Smooth muscle cell (in vitro differentiated cells): ENCODE measurements around the gene RMRP. TPM values are rescaled to one million over a fixed set of nuclear protein-coding genes. Genes with fewer than 3 reads are reported as not detected.
A peak's percentile ranks its signal among the peaks of the same experiment; 100 is the strongest.

Experiments used
- DNase-seq: peaks from one replicate; lab custom pipeline; 2025; ENCODE audit not compliant: unreplicated experiment; lab: John Stamatoyannopoulos, UW
- H2AFZ ChIP-seq: fragments of 200-600 bp; sonication (generic); 2 replicates; pipeline ENCODE4 v1.6.0; 2016; ENCODE audit warnings: antibody characterized with exemption, low read depth, mild to moderate bottlenecking
- H3F3A ChIP-seq: fragments of 200-600 bp; sonication (generic); 2 replicates; pipeline ENCODE4 v1.6.0; 2017; ENCODE audit warnings: antibody characterized with exemption, low read depth
- H3K27ac ChIP-seq: fragments of 200-600 bp; sonication (generic); 2 replicates; pipeline ENCODE4 v1.5.1; 2016; ENCODE audit warnings: low read depth, mild to moderate bottlenecking
- H3K27me3 ChIP-seq: fragments of 200-600 bp; sonication (generic); 2 replicates; pipeline ENCODE4 v1.6.1; 2016; ENCODE audit warnings: low read depth, mild to moderate bottlenecking
- H3K36me3 ChIP-seq: fragments of 200-600 bp; sonication (generic); 2 replicates; pipeline ENCODE4 v1.5.1; 2016; ENCODE audit warnings: low read depth
- H3K4me1 ChIP-seq: fragments of 200-600 bp; sonication (generic); 2 replicates; pipeline ENCODE4 v1.5.1; 2016; ENCODE audit warnings: low read depth
- H3K4me2 ChIP-seq: fragments of 200-600 bp; sonication (generic); 2 replicates; pipeline ENCODE4 v1.6.0; 2016; ENCODE audit warnings: mild to moderate bottlenecking
- H3K4me3 ChIP-seq: fragments of 200-600 bp; sonication (generic); 2 replicates; pipeline ENCODE4 v1.5.1; 2016; ENCODE audit warnings: mild to moderate bottlenecking
- H3K79me2 ChIP-seq: fragments of 200-600 bp; sonication (generic); 2 replicates; pipeline ENCODE4 v1.6.0; 2016; ENCODE audit warnings: low read depth, mild to moderate bottlenecking
- H3K9ac ChIP-seq: fragments of 200-600 bp; sonication (generic); 2 replicates; pipeline ENCODE4 v1.6.0; 2016; ENCODE audit warnings: low read depth
- H3K9me3 ChIP-seq: fragments of 200-600 bp; sonication (generic); replicated peaks from 2 replicates; pipeline ENCODE4 v1.5.1; 2016; ENCODE audit warnings: low read depth
- H4K20me1 ChIP-seq: fragments of 200-600 bp; sonication (generic); 2 replicates; pipeline ENCODE4 v1.6.0; 2016; ENCODE audit warnings: low read depth
- WGBS: methylation state at CpG from one replicate; pipeline ENCODE4 v1.1.7; 2016; ENCODE audit warnings: low lambda C conversion rate; 5-methylcytosine and 5-hydroxymethylcytosine counted together
- polyA plus RNA-seq: library from polyadenylated mRNA; unstranded; fragments of >200 nt; fragmentation: Nextera tagmentation; extraction: Ambion mirVana; gene quantifications from 2 replicates; pipeline ENCODE4 v1.2.1, GENCODE V29; 2016
- total RNA-seq: library from RNA; depleted of rRNA; stranded (reverse); fragments of >200 nt; gene quantifications from 2 replicates; pipeline ENCODE4 v1.2.3, GENCODE V29; 2014
- TF ChIP-seq, protein P1 (sequence below): fragments of 200-600 bp; sonication (generic); IDR thresholded peaks from 2 replicates; pipeline ENCODE4 v1.5.1; 2017; ENCODE audit warnings: borderline replicate concordance, mild to moderate bottlenecking, antibody characterized with exemption; ENCODE audit not compliant: insufficient read depth, poor library complexity, severe bottlenecking

The RMRP gene
- total and polyA plus RNA-seq, 2 experiments from 2014 or later = 10,156 TPM; not detected in 1

DNA sequence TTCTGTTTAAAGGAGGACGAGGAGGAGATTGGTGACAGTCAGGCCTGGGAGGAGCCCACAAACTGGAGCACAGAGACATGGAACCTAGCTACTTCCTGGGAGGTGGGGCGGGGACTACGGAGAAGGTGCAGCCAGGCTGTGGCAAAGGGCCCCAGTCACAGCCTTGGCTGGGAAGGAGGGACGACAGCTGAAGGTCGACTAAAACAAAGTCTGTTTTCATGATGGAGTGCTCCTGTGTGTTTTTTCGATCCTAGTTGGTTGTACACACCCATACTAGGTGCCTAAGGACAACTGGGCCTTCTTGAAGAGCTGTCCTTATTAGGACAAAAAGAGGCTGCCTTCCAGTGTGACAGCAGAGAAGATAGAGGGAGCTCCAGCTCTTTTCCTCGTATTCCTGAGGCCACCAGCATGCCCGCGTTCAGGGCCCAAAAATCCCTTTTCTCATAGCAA, 3.2 kb upstream of the RMRP start:
- no peak overlapping the region for H3K9ac ChIP-seq
- H3K9me3 ChIP-seq = no peaks in the 10 kb centered on the region
- peak overlapping the region; percentile 29 for H3K27ac ChIP-seq
- H3K4me1 ChIP-seq = peaks cover 15% of the 10 kb centered on the region
- H3F3A ChIP-seq = no peaks in the 10 kb centered on the region
- no peaks in the 10 kb centered on the region for H3K27me3 ChIP-seq
- no peaks in the 10 kb centered on the region for H3K36me3 ChIP-seq
- H3K4me3 ChIP-seq = no peak overlapping the region
- peaks cover 5% of the 10 kb centered on the region for H3K79me2 ChIP-seq
- H4K20me1 ChIP-seq = no peaks in the 10 kb centered on the region
- peak overlapping the region; percentile 35 for H3K4me2 ChIP-seq
- TF ChIP-seq, protein P1, sequence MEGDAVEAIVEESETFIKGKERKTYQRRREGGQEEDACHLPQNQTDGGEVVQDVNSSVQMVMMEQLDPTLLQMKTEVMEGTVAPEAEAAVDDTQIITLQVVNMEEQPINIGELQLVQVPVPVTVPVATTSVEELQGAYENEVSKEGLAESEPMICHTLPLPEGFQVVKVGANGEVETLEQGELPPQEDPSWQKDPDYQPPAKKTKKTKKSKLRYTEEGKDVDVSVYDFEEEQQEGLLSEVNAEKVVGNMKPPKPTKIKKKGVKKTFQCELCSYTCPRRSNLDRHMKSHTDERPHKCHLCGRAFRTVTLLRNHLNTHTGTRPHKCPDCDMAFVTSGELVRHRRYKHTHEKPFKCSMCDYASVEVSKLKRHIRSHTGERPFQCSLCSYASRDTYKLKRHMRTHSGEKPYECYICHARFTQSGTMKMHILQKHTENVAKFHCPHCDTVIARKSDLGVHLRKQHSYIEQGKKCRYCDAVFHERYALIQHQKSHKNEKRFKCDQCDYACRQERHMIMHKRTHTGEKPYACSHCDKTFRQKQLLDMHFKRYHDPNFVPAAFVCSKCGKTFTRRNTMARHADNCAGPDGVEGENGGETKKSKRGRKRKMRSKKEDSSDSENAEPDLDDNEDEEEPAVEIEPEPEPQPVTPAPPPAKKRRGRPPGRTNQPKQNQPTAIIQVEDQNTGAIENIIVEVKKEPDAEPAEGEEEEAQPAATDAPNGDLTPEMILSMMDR = peak; percentile 19
- DNase-seq = no peak
- WGBS = 61% methylated on average over 9 of the region's 9 CpGs
- H2AFZ ChIP-seq = no peak overlapping the region

DNA sequence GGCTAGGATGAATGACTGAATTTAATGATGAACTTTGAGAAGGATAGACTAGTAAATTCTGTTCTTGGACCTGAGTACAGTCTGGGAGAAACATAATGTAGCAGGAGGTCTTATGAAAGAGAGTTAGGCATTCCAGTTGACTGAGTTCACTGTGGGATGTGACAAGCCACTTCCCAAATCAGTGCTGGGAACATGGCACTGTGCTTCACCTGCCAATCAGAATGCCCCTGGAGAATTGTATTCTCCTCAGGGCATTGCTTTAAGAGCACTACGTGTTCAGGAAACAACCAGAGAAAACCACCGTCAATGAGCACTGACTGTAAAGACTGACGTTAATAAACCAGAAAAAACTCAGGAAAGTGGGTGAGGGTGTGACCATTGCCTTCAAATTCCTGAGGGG, 1.5 kb upstream of the RMRP start:
- no peaks in the 10 kb centered on the region for H4K20me1 ChIP-seq
- H3K27me3 ChIP-seq = no peaks in the 10 kb centered on the region
- peaks cover 5% of the 10 kb centered on the region for H3K79me2 ChIP-seq
- H3K4me2 ChIP-seq = peak overlapping the region; percentile 91
- no peaks in the 10 kb centered on the region for H3F3A ChIP-seq
- H3K9me3 ChIP-seq = no peaks in the 10 kb centered on the region
- DNase-seq = no peak
- H3K4me1 ChIP-seq = peaks cover 12% of the 10 kb centered on the region
- H3K27ac ChIP-seq = peak overlapping the region; percentile 98
- peak overlapping the region; percentile 82 for H3K4me3 ChIP-seq
- H3K9ac ChIP-seq = peak overlapping the region; percentile 99
- TF ChIP-seq, protein P1 = no peak
- 65% methylated on average over 3 of the region's 3 CpGs for WGBS
- no peaks in the 10 kb centered on the region for H3K36me3 ChIP-seq
- H2AFZ ChIP-seq = no peak overlapping the region

DNA sequence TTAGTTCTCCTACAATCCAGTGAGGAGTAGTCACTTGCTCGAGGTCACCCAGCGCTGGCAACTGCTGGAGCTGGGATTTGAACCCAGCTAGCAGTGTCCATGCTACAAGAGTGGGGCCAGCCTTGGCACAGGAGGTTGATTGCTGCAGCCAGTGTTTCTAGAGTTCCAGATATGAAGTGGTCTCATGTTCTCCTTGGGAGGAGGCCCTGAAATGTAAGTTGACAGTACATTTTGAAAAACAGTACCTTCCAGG, 1.1 kb upstream of the RMRP start:
- H3K9ac ChIP-seq = peak overlapping the region; percentile 99
- H3K4me2 ChIP-seq = peak overlapping the region; percentile 91
- H2AFZ ChIP-seq = peak overlapping the region; percentile 60
- no peaks in the 10 kb centered on the region for H3F3A ChIP-seq
- DNase-seq = no peak
- H3K79me2 ChIP-seq = peaks cover 5% of the 10 kb centered on the region
- no peaks in the 10 kb centered on the region for H3K36me3 ChIP-seq
- WGBS = 2% methylated on average over 2 of the region's 2 CpGs
- peaks cover 7% of the 10 kb centered on the region for H3K4me1 ChIP-seq
- H3K27me3 ChIP-seq = no peaks in the 10 kb centered on the region
- TF ChIP-seq, protein P1 = no peak
- no peaks in the 10 kb centered on the region for H3K9me3 ChIP-seq
- no peaks in the 10 kb centered on the region for H4K20me1 ChIP-seq
- peak overlapping the region; percentile 82 for H3K4me3 ChIP-seq
- H3K27ac ChIP-seq = peak overlapping the region; percentile 98

DNA sequence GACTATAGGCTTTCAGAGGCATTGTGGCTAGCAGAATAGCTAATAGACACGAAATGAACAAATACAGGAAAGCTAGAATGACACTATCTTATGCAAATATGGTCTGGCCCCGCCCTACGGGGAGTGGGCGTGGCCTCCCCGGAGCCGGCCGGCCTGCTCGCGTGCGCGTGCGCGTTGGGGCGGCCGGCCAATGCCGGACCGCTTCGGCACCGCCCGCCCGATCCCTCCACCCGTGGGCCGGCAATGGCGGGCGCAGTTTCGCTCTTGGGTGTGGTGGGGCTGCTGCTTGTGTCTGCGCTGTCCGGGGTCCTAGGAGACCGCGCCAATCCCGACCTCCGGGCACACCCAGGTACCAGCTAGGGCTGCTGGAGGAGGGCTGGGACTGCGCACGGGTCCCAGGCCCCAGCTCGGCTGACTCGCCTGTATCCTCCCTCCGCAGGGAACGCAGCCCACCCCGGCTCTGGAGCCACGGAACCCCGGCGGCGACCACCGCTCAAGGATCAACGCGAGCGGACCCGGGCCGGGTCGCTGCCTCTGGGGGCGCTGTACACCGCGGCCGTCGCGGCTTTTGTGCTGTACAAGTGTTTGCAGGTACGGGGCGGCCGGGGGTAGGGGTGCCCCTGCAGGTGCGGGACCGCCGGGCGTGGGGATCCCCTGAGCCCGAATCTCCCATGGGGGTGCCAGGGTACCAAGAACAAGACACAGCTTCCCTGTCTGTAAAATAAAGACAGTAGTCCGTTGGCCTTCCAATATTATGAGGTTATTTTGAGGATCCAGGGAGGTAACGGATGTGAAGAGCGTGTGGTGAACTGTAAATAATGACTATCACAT, 533 bp upstream of the RMRP start, which contains the start of gene CCDC107:
TSS of gene CCDC107 (plus strand) at position 156 of the 831 bp plus-strand sequence. CDS start at position 244, 88 bp downstream.
- peak within 1 kb of the TSS; percentile 99 for H3K9ac ChIP-seq
- peak within 1 kb of the TSS; percentile 60 for H2AFZ ChIP-seq
- peaks cover 5% of the 10 kb centered on the region for H3K79me2 ChIP-seq
- peak within 1 kb of the TSS; percentile 82 for H3K4me3 ChIP-seq
- H4K20me1 ChIP-seq = no peaks in the 10 kb centered on the region
- 2% methylated on average over 67 of the region's 67 CpGs for WGBS
- H3K4me2 ChIP-seq = peak within 1 kb of the TSS; percentile 91
- peaks cover 7% of the 10 kb centered on the region for H3K4me1 ChIP-seq
- H3K27ac ChIP-seq = peak within 1 kb of the TSS; percentile 98
- H3K9me3 ChIP-seq = no peaks in the 10 kb centered on the region
- peak; percentile 70 for DNase-seq
- TF ChIP-seq, protein P1 = peak; percentile 68
- no peaks in the 10 kb centered on the region for H3K36me3 ChIP-seq
- H3K27me3 ChIP-seq = no peaks in the 10 kb centered on the region
- no peaks in the 10 kb centered on the region for H3F3A ChIP-seq
